Measurements from ENCODE around the gene GALNT5. TPM values are rescaled to one million over a fixed set of nuclear protein-coding genes. Genes with fewer than 3 reads are reported as not detected.

Gene GALNT5
- not detected in 2 replicates for total RNA-seq (2014; rRNA removed; shearing (Covaris generic); ENCODE audit: low replicate concordance)

GRCh38 chr2:157257312-157258252, at the start of gene GALNT5:
GALNT5 (plus strand) TSS chr2:157257705; CDS start chr2:157258083, 378 bp downstream.
- H3K9me2 ChIP-seq (replicated peaks; ENCODE audit: insufficient read depth, low read length): no peaks in the 10 kb centered on the region
- no peaks in the 10 kb centered on the region for H3K79me2 ChIP-seq (ENCODE audit: low read length)
- H3K36me3 ChIP-seq (ENCODE audit: insufficient read depth, low read length): no peaks in the 10 kb centered on the region
- H3K4me1 ChIP-seq (ENCODE audit: low read length): no peaks in the 10 kb centered on the region
- H3K27me3 ChIP-seq (ENCODE audit: low read length): 0 out of 2 replicates have a peak, but pooled peaks cover 3% of the 10 kb centered on the region
- DNase-seq: no peak
- H3K27ac ChIP-seq (ENCODE audit: low read length): no peak within 1 kb of the TSS
- H2AFZ ChIP-seq (ENCODE audit: low read length): no peak within 1 kb of the TSS
- no peak within 1 kb of the TSS for H3K4me3 ChIP-seq (ENCODE audit: low read length)
- H3K4me2 ChIP-seq (ENCODE audit: low read depth, low read length, poor library complexity, severe bottlenecking): no peak within 1 kb of the TSS
- no peaks in the 10 kb centered on the region for H4K20me1 ChIP-seq (ENCODE audit: insufficient read depth, low read depth, low read length)
- no peak within 1 kb of the TSS for H3K9ac ChIP-seq (ENCODE audit: low read length)
- H3K9me3 ChIP-seq (ENCODE audit: low read length): no peaks in the 10 kb centered on the region

GRCh38 chr2:157216286-157216965, 41.1 kb upstream of the GALNT5 start:
- Histone ChIP-seq H3K27me3 (ENCODE audit: low read length) (0 out of 2 replicates have a peak, but pooled peaks cover 3% of the 10 kb centered on the region), H3K4me3 (ENCODE audit: low read length) (no peak overlapping the region), H2AFZ (ENCODE audit: low read length) (no peak overlapping the region), H3K36me3 (ENCODE audit: insufficient read depth, low read length) (no peaks in the 10 kb centered on the region), H3K4me2 (ENCODE audit: low read depth, low read length, poor library complexity, severe bottlenecking) (no peak overlapping the region), H4K20me1 (ENCODE audit: insufficient read depth, low read depth, low read length) (no peaks in the 10 kb centered on the region), H3K9me3 (ENCODE audit: low read length) (no peaks in the 10 kb centered on the region), H3K4me1 (ENCODE audit: low read length) (no peaks in the 10 kb centered on the region), H3K27ac (ENCODE audit: low read length) (no peak overlapping the region), H3K79me2 (ENCODE audit: low read length) (no peaks in the 10 kb centered on the region), H3K9me2 (replicated peaks; ENCODE audit: insufficient read depth, low read length) (no peaks in the 10 kb centered on the region), H3K9ac (ENCODE audit: low read length) (no peak overlapping the region)
- no peak for DNase-seq

- H3K27ac ChIP-seq (ENCODE audit: low read length): no peak overlapping the region
Observed at GRCh38 chr2:157217409-157217808, 40.1 kb upstream of the GALNT5 start.

GRCh38 chr2:157218911-157219310, 38.6 kb upstream of the GALNT5 start:
- no peaks in the 10 kb centered on the region for H4K20me1 ChIP-seq (ENCODE audit: insufficient read depth, low read depth, low read length)
- H3K9me3 ChIP-seq (ENCODE audit: low read length): no peaks in the 10 kb centered on the region

More at GRCh38 chr2:157217409-157217808, 40.1 kb upstream of the GALNT5 start:
- 0 out of 2 replicates have a peak, but pooled peaks cover 3% of the 10 kb centered on the region for H3K27me3 ChIP-seq (ENCODE audit: low read length)
- H3K36me3 ChIP-seq (ENCODE audit: insufficient read depth, low read length): no peaks in the 10 kb centered on the region
- no peaks in the 10 kb centered on the region for H3K79me2 ChIP-seq (ENCODE audit: low read length)
- no peak overlapping the region for H3K9ac ChIP-seq (ENCODE audit: low read length)
- H3K4me2 ChIP-seq (ENCODE audit: low read depth, low read length, poor library complexity, severe bottlenecking): no peak overlapping the region
- H4K20me1 ChIP-seq (ENCODE audit: insufficient read depth, low read depth, low read length): no peaks in the 10 kb centered on the region
- H2AFZ ChIP-seq (ENCODE audit: low read length): no peak overlapping the region
- no peaks in the 10 kb centered on the region for H3K9me2 ChIP-seq (replicated peaks; ENCODE audit: insufficient read depth, low read length)
- no peaks in the 10 kb centered on the region for H3K4me1 ChIP-seq (ENCODE audit: low read length)
- no peak overlapping the region for H3K4me3 ChIP-seq (ENCODE audit: low read length)
- no peak for DNase-seq
- no peaks in the 10 kb centered on the region for H3K9me3 ChIP-seq (ENCODE audit: low read length)

GRCh38 chr2:157220502-157220901, 37.0 kb upstream of the GALNT5 start:
- Histone ChIP-seq H2AFZ (ENCODE audit: low read length) (no peak overlapping the region), H3K36me3 (ENCODE audit: insufficient read depth, low read length) (no peaks in the 10 kb centered on the region), H3K79me2 (ENCODE audit: low read length) (no peaks in the 10 kb centered on the region), H3K4me2 (ENCODE audit: low read depth, low read length, poor library complexity, severe bottlenecking) (no peak overlapping the region), H3K9me3 (ENCODE audit: low read length) (no peaks in the 10 kb centered on the region), H3K27me3 (ENCODE audit: low read length) (0 out of 2 replicates have a peak, but pooled peaks cover 3% of the 10 kb centered on the region), H3K4me1 (ENCODE audit: low read length) (no peaks in the 10 kb centered on the region), H3K9me2 (replicated peaks; ENCODE audit: insufficient read depth, low read length) (no peaks in the 10 kb centered on the region), H3K9ac (ENCODE audit: low read length) (no peak overlapping the region), H4K20me1 (ENCODE audit: insufficient read depth, low read depth, low read length) (no peaks in the 10 kb centered on the region), H3K27ac (ENCODE audit: low read length) (no peak overlapping the region), H3K4me3 (ENCODE audit: low read length) (no peak overlapping the region)
- DNase-seq: no peak

More at GRCh38 chr2:157218911-157219310, 38.6 kb upstream of the GALNT5 start:
- Histone ChIP-seq H2AFZ (ENCODE audit: low read length) (no peak overlapping the region), H3K4me2 (ENCODE audit: low read depth, low read length, poor library complexity, severe bottlenecking) (no peak overlapping the region), H3K27me3 (ENCODE audit: low read length) (0 out of 2 replicates have a peak, but pooled peaks cover 3% of the 10 kb centered on the region), H3K27ac (ENCODE audit: low read length) (no peak overlapping the region), H3K36me3 (ENCODE audit: insufficient read depth, low read length) (no peaks in the 10 kb centered on the region), H3K79me2 (ENCODE audit: low read length) (no peaks in the 10 kb centered on the region), H3K9ac (ENCODE audit: low read length) (no peak overlapping the region), H3K9me2 (replicated peaks; ENCODE audit: insufficient read depth, low read length) (no peaks in the 10 kb centered on the region), H3K4me1 (ENCODE audit: low read length) (no peaks in the 10 kb centered on the region), H3K4me3 (ENCODE audit: low read length) (no peak overlapping the region)
- DNase-seq: no peak

- H3K4me2 ChIP-seq (ENCODE audit: low read depth, low read length, poor library complexity, severe bottlenecking): no peak overlapping the region
- H4K20me1 ChIP-seq (ENCODE audit: insufficient read depth, low read depth, low read length): no peaks in the 10 kb centered on the region
- no peaks in the 10 kb centered on the region for H3K79me2 ChIP-seq (ENCODE audit: low read length)
- H2AFZ ChIP-seq (ENCODE audit: low read length): no peak overlapping the region
- no peaks in the 10 kb centered on the region for H3K36me3 ChIP-seq (ENCODE audit: insufficient read depth, low read length)
- H3K4me1 ChIP-seq (ENCODE audit: low read length): no peaks in the 10 kb centered on the region
- no peak overlapping the region for H3K4me3 ChIP-seq (ENCODE audit: low read length)
- H3K9me2 ChIP-seq (replicated peaks; ENCODE audit: insufficient read depth, low read length): no peaks in the 10 kb centered on the region
- no peak overlapping the region for H3K27ac ChIP-seq (ENCODE audit: low read length)
- H3K27me3 ChIP-seq (ENCODE audit: low read length): 0 out of 2 replicates have a peak, but pooled peaks cover 3% of the 10 kb centered on the region
- no peak overlapping the region for H3K9ac ChIP-seq (ENCODE audit: low read length)
- H3K9me3 ChIP-seq (ENCODE audit: low read length): no peaks in the 10 kb centered on the region
- no peak for DNase-seq
Observed at GRCh38 chr2:157221394-157221988, 36.0 kb upstream of the GALNT5 start.

- H3K9ac ChIP-seq (ENCODE audit: low read length): no peak overlapping the region
- H3K4me2 ChIP-seq (ENCODE audit: low read depth, low read length, poor library complexity, severe bottlenecking): no peak overlapping the region
- no peaks in the 10 kb centered on the region for H3K79me2 ChIP-seq (ENCODE audit: low read length)
- no peak overlapping the region for H2AFZ ChIP-seq (ENCODE audit: low read length)
- no peak overlapping the region for H3K4me3 ChIP-seq (ENCODE audit: low read length)
- no peaks in the 10 kb centered on the region for H3K36me3 ChIP-seq (ENCODE audit: insufficient read depth, low read length)
- no peaks in the 10 kb centered on the region for H3K4me1 ChIP-seq (ENCODE audit: low read length)
- no peaks in the 10 kb centered on the region for H3K9me3 ChIP-seq (ENCODE audit: low read length)
- H3K27me3 ChIP-seq (ENCODE audit: low read length): no peaks in the 10 kb centered on the region
- no peak for DNase-seq
- H4K20me1 ChIP-seq (ENCODE audit: insufficient read depth, low read depth, low read length): no peaks in the 10 kb centered on the region
- H3K9me2 ChIP-seq (replicated peaks; ENCODE audit: insufficient read depth, low read length): no peaks in the 10 kb centered on the region
- H3K27ac ChIP-seq (ENCODE audit: low read length): no peak overlapping the region
Observed at GRCh38 chr2:157223624-157224205, 33.8 kb upstream of the GALNT5 start.

All from Karpas-422 (cell line).